Activated CD4-positive, alpha-beta T cell treated with anti-CD3 and anti-CD28 coated beads for 24 hours (primary cell): ENCODE data around the gene CRTAP.
"Not testable (repeated sequence)": the region's sequence is repeated elsewhere in the genome, so short reads cannot be mapped to it uniquely, and the experiment has no call there.

Experiments
- DNase-seq, 2 donors: peaks; one replicate each; pipeline ENCODE4 v3.0.0-alpha.2; 2020; ENCODE audit warnings: low read depth in 2 of 2

CRTAP gene

DNA sequence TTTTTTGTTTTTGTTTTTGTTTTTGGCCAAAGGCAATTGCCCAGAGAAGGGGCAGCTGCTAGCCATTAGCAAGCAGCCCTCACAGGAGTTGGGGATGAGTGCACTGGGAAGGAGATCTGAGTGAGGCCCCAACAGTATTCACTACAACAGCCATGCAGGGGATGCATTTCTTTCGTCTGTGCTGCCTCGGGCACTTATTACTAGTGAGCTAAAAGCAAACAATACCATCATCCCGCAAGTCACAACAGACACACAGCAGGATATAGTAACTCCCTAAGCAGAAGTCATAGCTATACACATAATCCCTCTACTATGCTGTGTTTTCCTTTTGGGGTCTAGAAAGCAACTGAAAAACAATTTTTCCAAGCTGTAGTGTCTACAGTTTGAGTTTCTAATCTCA is 27.2 kb downstream of the CRTAP start:
- DNase-seq, result no peak

DNA sequence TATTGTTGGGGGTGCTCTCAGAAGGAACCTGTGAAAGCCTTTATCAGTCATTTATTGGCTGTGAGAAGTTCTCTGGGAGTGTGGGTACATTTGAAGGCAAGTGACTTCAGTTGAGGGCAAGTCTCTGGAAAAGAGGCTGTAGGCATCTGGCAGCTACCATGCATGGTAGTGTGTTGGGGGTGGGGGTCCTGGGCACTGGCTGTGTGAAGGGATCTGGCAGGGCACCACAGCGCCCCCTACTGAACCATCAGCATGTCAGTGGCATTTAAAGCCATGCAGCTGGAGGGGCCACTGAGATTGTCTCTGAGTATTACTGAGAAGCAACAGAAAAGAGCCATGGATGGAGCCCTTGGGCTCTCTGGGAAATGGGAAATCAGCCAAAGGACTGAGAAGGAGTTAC is 30.6 kb downstream of the CRTAP start:
- DNase-seq, result peak in 1 of 2 donors; percentile 12

DNA sequence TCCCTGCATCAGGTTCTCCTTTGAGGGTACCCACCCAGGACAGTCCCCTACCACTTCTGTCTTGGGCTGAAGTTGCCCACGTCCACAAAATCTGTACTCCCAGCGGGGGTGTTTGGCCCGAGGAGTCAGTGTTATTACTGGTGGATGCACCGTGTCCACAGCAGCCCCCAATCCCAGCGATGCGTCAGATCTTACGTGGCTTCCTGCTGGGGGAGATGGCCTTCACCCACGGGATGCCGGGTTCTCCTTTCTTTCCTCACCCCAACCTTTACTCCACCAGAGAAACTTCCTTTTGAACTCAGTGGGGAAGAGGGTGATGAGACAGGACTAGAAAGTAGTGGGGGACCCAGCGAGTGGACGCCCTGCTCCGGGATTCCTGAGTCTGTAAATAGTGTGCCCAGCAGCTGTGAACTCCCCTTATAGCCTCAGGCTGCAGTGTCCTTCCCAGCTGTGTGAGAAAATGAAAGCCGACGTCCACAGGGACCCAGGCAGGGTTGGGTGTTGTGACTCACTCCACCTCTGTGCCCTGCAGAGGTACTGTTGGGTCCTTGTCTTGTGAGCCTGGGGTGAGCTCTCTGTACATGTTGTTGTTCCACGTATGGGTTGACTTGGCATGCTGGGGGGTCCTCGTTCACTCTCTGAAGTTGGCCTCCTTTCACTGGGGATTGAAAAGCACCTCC is 31.5 kb downstream of the CRTAP start:
- DNase-seq, result no peak

DNA sequence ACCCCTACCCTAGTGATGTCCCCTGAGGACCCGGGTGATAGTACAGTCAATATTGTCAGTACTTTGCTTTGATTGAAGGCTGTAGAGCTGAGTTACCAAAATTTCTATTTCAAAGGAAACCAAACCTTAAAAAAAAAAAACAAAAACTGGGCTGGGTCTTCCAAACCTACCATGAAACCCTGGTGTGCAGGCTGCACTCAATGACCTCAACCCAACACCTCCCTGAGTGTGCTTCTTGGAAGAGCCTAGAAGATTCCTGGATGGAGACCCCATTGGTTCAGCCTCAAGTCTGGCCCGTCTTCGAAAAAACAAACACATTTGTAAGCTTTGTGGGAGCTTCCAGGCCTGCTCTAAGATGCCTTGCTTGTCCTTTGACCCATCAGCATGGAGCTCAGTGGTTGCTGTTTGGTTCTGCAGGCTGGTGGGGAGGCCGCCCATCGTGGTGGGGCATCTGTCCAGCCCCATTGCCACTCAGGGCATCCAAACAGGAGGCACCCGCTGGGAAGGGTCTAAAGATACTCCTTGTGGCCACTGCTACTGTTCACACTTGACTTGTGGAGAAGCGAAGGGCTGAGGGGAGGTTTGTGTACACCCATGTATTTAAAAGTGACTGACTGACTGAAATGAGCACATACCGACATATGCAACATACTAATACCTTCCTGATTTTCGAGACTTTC is 32.2 kb downstream of the CRTAP start:
- DNase-seq, result no peak

DNA sequence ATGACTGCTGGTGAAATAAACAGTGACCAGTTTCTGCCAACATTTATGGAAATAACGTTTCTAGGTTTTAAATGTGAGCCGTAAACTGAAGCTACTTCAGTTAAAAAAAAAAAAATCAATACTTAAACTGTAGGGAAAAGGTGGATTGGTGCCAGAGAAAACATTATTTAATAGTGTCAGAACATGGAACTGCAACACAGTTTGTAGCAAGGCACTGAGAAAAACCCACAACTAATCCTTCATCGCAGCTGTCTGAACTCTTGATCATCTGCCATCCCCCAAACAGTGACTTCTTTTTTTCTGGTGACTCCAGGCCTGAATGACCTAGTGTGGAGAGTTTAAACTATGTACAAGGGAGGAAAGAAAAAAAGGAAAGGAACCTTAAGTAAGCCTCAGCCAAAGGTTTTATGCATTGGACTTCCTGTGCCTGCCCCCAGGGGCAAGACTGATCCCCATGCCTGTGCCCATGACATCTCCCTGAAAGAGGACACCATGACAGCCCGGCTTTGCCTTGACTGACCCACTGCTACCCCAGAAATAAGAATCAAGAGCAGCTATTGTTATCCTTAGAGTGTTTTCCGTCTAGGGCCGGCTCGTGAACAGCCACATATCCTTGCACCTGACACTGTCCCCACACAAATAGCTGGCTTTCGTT is 33.1 kb downstream of the CRTAP start:
- no peak for DNase-seq

DNA sequence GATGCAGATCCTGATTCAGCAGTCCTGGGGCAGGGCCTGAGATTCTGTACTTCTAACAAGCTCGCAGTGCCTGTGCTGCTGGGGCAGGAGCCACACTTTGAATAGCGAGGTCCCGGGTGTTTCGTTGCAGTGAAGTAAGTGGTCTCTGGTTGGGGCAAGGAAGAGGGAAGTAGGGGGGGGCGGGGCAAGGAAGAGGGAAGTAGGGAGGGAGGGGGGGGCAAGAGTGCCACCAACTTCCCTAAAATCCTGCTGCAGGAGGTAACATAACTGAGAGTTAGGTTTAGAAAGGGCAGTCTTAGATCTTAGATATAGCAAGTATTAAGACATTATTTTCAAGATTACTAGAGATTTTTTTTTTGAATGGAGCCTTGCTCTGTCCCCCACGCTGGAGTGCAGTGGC is 35.5 kb downstream of the CRTAP start:
- no peak for DNase-seq

DNA sequence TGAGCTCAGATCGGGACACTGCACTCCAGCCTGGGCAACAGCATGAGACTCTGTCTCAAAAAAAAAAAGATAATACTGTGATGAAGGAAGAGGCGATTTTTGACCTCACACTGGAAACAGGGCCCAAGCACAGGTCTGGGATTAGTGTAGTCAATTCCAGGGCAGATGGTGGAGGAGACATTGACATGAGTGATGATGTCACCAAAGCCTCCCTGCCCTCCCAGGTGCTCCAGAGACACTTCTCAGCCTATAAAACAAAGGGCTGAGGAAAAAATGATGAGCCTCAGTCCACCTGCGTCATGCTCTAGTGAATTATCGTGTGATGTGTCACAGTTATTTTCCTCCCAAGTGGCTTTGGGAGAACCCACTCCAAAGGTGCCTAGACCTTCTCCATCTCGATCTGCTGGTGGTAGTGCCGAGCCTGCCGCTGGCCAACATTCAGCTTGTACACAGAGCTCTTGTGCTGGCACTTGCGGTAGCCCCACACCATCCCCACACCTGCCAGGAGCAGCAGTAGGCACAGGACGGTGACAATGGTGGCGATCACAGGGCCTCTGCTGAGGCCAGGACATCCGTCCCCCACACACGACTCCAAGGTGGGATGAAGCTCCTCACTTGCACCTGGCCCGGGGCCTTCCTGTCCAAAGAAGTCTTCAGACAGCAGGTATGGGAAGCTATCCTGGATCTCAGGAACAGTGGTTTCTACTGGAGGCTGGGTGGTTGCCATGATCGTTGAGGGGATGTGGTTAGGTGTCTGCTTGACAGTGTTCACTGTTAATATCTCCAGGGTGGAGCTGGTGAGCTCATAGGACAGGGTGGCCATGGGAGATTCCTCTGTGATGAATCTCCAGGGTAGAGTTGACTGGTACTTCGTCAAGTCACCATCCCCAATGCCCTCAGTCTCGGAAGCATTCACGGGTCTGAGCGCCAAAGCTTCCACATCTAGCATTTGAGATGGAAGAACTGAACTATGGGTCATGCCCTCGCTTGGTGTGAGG is 38.8 kb downstream of the CRTAP start:
- DNase-seq, result no peak

DNA sequence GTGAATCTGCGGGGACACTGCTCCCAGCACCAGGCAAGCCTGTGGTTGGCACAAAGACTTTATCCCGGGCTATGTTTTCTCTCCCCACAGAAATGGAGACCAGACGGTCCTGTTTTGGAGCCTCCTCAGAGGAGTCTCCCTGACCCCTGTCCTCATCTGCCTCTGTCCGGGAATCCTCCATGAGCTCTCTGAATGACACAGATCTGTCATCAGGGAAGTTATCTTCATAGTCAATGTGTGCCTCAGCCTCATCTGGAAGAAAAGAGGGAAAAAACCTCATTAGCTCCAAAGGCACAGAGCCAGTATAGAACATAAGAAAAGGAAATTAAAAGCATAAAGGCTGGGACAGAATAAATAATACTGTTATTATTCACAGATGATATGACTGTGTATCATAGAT is 40.0 kb downstream of the CRTAP start:
- DNase-seq, result no peak

DNA sequence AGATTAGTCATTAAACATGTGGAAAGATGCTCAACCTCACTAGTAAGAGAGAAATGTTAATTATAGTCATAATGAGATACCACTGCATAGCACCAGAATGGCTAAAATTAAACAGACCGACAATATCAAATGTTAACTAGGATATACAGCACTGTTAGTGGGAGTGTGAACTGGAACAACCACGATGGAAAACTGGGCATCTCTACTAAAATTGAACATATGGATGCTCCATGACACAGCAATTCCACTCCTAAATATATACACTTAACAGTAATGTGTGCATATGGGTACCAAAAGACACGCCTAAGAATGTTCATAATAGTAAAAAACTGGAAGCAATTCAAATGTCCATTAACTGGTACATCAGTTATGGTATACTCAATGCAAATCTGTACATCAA is 41.5 kb downstream of the CRTAP start:
- no peak for DNase-seq

DNA sequence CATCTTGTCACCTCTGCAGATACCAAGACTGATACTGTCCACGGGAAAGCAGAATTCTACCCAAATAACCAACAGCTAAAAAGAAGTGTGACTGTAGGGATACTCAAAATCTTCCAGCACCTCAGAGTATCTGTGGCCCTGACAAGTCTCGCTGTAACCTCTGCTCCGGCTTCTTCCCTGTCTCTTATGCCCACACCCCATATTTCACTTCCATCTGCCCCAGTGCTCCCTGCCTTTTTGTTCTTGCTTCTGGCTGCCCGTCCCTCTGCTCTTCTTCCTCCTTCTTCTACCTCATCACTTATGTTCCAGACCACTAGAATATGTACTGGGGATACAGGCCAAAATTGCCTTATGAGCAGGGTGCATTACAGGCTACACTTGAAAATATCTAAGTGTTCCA is 45.4 kb downstream of the CRTAP start:
- no peak for DNase-seq

DNA sequence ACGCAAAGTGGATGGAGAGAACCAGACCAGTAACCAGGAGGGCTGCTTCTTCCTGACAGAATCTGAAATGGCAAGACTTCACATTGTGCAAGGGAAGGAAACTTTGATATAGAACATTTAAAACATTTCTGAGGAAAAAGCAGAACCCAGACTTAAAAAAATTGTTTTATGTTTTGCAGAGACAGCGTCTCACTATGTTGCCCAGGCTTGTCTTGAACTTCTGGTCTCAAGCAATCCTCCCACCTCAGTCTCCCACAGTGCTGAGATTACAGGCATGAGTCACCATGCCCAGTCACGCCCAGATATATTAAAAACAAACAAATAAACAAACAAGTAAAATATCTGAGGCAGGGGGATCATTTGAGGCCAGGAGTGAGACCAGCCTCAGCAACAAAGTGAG is 46.2 kb downstream of the CRTAP start:
- no peak for DNase-seq

DNA sequence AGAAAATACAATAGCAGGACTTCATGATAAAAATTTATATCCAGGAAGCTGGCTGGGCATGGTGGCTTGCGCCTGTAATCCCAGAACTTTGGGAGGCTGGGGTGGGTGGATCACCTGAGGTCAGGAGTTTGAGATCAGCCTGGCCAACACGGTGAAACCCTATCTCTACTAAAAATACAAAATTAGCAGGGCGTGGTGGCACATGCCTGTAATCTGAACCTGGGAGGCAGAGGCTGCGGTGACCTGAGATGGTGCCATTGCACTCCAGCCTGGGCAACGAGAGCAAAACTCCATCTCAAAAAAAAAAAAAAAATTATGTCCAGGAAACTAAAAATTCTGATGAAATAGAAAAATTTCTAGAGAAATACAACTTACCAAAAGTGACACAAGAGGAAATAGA is 48.8 kb downstream of the CRTAP start:
- not testable (repeated sequence) for DNase-seq

DNA sequence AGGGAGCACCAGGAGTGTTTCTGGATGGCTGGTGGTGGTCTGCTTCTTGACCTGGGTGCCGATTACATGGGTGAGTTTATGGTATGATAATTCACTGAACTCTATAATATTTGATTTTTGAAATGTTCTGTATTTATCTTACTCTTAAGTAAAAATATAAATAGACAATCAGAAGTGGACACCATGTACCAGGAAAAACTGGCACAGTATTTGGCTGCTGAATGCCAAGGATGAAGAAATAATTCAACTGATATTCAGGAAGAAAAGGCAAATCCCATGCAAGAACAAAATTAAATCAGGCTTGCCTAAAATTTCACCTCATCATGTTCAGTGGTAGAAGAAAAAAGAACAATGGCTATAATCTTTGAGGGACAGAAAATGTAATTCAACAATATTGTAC is 51.6 kb downstream of the CRTAP start:
- DNase-seq, result no peak

DNA sequence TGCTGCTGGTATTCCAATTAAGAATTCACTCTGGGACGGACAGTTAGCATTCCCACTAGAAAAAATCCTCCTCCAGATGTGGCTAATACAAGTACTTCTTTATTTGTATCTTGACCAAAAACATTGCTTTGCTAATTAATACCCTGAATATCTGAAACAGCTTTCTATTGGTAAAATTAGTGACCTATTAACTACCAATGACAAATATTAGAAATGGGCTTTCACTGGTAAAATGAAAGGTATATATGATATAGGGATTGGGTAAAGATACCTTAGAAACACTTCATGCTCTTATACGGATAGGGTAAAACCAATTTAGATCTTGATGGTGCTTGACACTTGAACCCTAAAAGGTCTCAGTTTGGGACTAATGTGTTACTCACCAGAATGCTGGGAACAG is 52.3 kb downstream of the CRTAP start:
- no peak for DNase-seq

DNA sequence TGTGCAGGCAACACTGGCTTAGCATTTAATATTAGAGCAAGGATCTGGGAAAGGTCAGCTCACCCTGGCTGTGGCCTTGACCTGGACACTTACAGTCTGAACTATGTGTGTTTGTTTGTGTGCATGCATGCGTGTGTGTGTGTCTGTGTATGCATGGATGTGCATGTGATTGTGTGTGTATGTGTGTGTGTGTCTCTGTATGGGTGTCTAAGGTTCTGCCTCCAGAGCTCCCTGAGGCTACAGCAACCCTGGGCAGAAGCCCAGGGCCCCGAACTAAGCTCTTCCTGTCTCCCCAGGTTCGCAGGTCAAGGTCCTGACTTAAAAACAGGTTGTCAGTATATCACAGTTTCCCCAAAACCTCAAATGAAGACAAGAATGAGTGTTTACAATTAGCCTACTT is 53.5 kb downstream of the CRTAP start:
- DNase-seq, result no peak

DNA sequence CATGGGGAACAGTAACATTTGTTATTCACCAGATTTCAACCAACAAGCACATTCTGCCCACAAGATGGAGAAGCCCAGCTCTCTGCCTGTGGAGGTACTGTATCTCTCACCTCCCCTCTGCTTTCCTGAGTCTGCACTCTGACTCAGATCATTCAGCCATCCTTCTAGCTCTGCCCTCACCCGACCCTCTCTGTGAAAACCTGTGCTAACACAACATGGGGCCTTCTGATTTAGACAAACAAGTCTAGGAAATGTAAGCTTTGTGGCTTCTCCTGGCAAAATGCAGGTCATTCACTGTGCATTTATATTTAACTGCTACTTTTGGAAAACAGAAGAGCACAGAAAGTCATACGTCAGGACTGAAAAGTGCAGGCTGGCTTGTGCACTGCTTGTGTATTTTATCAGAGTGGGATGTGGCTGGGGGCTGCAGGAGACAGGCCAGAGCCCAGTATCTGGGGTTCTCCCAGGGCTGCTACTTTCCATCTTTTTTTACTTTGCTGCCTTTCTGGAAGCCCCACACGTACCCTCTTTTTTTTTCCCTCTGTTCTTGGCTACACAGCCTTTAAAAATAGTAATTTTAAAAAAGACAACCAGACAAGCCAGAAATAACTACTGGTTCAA is 54.0 kb downstream of the CRTAP start:
- no peak for DNase-seq

DNA sequence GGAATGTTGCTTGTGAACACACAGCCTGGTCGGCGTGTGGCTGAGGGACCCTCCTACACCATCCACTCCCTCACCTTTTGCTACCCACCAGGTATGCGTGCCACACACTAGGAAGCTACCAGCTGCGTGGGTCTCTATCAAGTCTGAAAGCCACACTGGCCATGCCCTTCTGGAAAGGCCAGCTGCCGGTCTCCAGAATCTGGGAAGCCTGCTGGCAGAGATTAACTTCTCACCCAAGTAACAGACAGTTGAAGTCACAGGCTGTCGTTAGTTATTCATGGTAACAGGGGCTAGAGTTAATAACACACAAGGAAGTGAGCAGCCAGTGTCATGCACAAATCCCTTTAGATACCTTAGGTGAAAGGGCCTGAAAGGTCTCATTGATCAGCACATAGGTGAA is 56.7 kb downstream of the CRTAP start:
- no peak for DNase-seq

DNA sequence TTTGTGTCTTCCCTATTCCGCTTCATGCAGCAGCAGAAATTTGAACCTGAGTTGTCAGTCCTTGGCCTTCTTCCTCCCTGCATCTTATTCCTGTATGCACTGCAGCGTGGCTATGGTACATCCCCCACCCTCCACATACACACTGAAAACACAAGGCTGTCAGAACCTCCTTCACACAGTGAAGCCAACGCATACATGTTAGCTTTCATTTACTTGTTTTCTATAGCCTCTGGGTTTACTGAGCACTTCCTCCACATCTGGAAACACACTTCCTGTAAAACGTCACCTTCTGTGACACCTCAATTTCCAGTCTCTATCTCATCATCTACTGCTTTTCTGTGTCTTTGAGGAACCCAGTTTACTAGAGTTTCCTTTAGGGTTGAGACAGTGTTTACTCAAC is 57.8 kb downstream of the CRTAP start:
- no peak for DNase-seq

DNA sequence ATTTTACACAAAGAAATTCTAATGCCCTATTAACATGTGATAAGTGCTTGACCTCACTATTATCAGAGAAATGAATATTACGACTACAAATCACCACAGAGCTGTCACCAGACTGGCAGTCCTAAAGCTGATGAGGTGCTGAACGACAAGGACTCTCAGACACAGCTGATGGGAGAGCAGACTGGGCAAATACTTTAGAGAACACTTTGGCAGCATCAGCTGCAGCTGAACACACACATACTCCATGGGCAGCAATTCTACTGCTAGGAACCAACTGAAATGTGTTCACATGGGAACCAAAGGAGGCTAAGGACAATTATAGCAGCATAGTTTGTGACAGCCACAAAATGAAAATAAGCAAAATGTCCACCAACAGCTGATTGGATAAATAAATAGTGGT is 59.3 kb downstream of the CRTAP start:
- DNase-seq, result no peak

DNA sequence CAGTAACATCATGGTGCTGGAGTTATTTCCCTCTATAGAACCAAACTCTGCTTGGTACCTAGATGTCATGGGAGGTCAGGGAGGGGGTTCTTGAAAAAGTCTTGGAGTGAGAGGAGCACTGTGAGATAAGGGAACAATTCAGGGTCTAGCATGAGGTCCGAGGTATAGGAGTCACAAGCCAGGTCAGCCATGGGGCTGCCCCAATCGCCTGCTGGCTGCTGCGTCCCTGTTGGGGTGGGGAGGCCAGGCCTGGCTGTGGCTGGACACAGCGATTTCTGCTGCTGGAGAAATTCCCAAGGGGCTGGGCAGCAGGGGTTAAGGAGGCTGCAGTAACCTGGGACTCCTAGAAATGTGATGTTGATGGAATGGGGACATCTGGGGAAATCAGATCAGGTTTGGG is 59.9 kb downstream of the CRTAP start:
- DNase-seq, result no peak

DNA sequence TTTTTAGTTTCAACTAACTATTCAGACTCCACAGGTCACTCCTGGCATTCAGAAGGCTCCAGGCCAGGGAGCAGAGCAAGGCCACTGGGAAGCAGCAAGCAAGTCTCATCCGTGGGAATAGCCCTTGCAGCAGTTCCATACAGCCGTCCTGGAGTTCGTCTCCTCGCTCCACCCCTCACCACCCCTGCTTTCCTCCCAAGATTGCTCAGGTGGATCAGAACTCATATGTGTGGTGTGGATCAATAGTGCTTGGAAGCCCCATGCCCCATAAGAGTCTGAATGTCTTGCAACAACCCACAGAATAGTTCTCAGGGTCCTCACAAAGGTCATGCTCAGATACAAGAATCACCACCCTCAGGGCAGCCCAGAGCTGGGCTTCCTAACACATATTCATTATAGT is 60.3 kb downstream of the CRTAP start:
- DNase-seq, result no peak
